ENCODE data around the gene ITIH3.

The ITIH3 gene

DNA sequence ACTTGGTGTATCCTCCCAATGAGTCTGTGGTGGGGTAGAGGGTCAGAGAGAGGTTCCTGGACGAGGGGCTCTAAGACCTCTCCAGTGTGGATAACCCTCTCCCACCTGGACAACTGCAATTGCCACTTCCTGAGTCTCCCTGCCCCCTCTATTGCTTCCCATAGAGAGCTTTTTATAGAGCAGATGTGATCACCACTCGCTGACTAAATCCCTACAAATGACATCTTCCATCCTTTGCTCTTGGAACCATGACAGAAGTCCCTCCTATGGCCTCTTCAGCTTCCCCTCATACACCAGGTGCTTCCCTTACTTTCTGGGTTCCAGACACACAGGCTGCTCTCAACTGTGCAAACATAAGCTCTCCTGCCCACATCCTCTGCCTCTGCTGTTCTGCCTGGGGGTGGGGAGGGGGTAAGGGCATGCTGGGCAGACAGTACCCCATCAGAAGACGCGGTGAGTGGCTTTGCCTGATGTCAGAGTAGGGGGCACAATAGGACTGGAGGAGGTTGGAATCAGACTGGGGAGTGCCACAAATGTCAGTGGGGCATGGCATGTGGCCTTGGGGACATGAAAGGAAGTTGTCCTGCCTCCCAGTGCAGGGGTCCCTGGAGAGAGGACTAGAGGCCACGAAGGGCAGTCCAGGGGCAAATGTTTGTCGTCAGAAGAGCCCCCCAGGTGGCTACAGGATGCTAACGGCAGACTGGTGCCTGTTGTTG, 15.2 kb downstream of the ITIH3 start:
- TF ChIP-seq CTCF (IDR thresholded peaks at IDR 0.05; ENCODE audit: low read depth, low read length) (no peak), MYC (IDR thresholded peaks at IDR 0.05; ENCODE audit: low read depth, low read length) (no peak), POLR2A (IDR thresholded peaks at IDR 0.05; ENCODE audit: extremely low read depth, insufficient read length) (no peak)
- TF ChIP-seq, protein P1, sequence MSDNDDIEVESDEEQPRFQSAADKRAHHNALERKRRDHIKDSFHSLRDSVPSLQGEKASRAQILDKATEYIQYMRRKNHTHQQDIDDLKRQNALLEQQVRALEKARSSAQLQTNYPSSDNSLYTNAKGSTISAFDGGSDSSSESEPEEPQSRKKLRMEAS (IDR thresholded peaks at IDR 0.05; ENCODE audit: low read depth, low read length), result no peak
- DNase-seq (ENCODE audit: low read depth), result no peak
- H3K4me3 ChIP-seq (ENCODE audit: low read depth, low read length), result no peak overlapping the region

- H3K4me3 ChIP-seq (ENCODE audit: low read depth, low read length), result no peak overlapping the region
- no peak for DNase-seq (ENCODE audit: low read depth)
- TF ChIP-seq CTCF (IDR thresholded peaks at IDR 0.05; ENCODE audit: low read depth, low read length) (no peak), MYC (IDR thresholded peaks at IDR 0.05; ENCODE audit: low read depth, low read length) (no peak), POLR2A (IDR thresholded peaks at IDR 0.05; ENCODE audit: extremely low read depth, insufficient read length) (no peak)
- TF ChIP-seq, protein P1 (IDR thresholded peaks at IDR 0.05; ENCODE audit: low read depth, low read length), result no peak
Measured at GRCh38 chr3:52810923-52811322, 16.3 kb downstream of the ITIH3 start.

DNA sequence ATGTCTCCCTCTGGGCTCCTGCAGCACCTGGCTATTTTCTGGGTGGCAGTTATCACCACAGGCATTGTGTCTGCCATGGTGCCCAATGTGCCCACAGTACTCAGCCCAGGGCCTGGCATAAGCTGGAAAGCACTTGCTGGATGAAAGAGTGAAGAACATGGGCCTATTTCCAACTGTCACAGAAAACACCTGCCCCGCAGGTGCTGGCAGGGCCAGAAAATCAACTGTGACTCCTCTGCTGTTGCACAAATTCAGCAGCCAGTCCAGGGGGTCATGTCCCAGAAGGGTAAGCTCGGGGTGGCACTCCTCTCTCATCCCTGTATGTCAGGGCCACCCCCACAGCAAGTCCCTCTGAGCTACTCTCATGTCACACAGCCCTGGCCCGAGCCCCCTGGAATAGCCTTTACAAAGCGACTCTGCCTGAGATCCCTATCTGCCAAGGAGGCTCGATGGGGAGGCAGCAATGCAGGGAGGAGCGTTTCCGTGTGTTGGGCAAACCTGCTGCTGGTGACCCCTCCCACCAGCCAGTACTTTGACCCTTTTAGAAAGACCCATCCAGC, 16.9 kb downstream of the ITIH3 start:
- TF ChIP-seq POLR2A (IDR thresholded peaks at IDR 0.05; ENCODE audit: extremely low read depth, insufficient read length) (no peak), MYC (IDR thresholded peaks at IDR 0.05; ENCODE audit: low read depth, low read length) (no peak), CTCF (IDR thresholded peaks at IDR 0.05; ENCODE audit: low read depth, low read length) (no peak)
- TF ChIP-seq, protein P1 (IDR thresholded peaks at IDR 0.05; ENCODE audit: low read depth, low read length), result no peak
- H3K4me3 ChIP-seq (ENCODE audit: low read depth, low read length), result no peak overlapping the region
- no peak for DNase-seq (ENCODE audit: low read depth)

GRCh38 chr3:52813810-52814209, 19.2 kb downstream of the ITIH3 start:
- TF ChIP-seq MYC (IDR thresholded peaks at IDR 0.05; ENCODE audit: low read depth, low read length) (no peak), POLR2A (IDR thresholded peaks at IDR 0.05; ENCODE audit: extremely low read depth, insufficient read length) (no peak), CTCF (IDR thresholded peaks at IDR 0.05; ENCODE audit: low read depth, low read length) (no peak)
- TF ChIP-seq, protein P1 (IDR thresholded peaks at IDR 0.05; ENCODE audit: low read depth, low read length), result no peak
- no peak for DNase-seq (ENCODE audit: low read depth)
- H3K4me3 ChIP-seq (ENCODE audit: low read depth, low read length), result no peak overlapping the region

DNA sequence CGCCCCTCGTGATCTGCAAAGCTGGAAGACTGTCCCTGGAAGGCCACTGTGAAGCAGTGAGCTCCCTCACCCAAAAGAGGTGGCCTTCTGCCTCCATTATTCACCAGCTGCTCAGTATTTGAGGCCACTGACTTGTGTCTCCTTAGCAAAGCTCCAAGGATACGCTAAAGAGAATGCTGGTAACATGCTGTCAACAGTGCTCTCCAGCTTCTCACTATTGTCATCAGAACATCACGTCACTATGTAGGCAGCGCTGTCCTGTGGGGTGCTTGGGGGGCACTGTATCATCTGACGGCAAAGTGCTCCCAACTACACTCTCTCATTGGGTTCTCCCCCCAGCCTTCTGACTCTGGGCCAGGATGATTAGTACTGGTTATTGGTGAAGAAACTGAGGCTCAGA, 21.6 kb downstream of the ITIH3 start:
- TF ChIP-seq, protein P1 (IDR thresholded peaks at IDR 0.05; ENCODE audit: low read depth, low read length), result no peak
- TF ChIP-seq CTCF (IDR thresholded peaks at IDR 0.05; ENCODE audit: low read depth, low read length), result no peak
- no peak for TF ChIP-seq POLR2A (IDR thresholded peaks at IDR 0.05; ENCODE audit: extremely low read depth, insufficient read length)
- TF ChIP-seq MYC (IDR thresholded peaks at IDR 0.05; ENCODE audit: low read depth, low read length), result no peak
- no peak overlapping the region for H3K4me3 ChIP-seq (ENCODE audit: low read depth, low read length)
- no peak for DNase-seq (ENCODE audit: low read depth)

Measured in NB4 (cell line).